ENCODE measurements around the gene RXRA. TPM values are rescaled to one million over a fixed set of nuclear protein-coding genes. Genes with fewer than 3 reads are reported as not detected.
A peak's percentile ranks its signal among the peaks of the same experiment; 100 is the strongest.

RXRA gene
- total RNA-seq, 1 donor from 2014 or later: 33.4 TPM

DNA sequence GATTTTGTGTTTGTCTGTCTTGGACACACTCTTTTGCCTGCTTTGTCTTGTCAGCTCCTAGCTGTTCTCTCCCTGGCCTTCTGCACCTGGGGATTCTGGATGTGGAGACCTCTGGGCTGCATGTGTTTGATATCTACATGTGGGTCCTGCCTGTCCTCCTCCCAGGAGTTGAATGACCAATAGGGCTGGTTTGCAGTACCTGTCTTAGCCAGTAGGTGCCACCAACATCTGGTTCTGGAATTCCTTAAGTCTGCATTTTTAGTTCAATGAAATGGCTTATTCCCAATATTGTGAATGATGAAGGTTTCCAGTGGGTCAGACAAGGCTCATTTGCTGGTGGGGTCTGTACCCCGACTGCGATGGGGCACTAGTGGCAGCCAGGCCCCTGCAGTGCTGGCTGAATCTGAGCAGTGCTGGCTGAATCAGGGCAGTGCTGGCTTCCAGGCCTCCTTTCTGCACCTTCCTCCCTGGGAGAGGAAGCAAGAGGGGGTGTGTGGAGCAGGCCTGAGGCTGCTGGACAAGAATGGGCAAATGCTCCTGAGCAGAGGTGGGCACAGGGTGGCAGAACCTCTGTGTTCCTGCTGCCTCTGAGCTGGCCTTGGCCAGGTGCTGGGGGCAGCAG lies 73.3 kb downstream of the RXRA start:
- H4K20me1 ChIP-seq (ENCODE audit: insufficient read depth, low read length): peaks cover 93% of the 10 kb centered on the region
- H3K27ac Mint-ChIP-seq (ENCODE audit: unreplicated experiment): no peak overlapping the region

DNA sequence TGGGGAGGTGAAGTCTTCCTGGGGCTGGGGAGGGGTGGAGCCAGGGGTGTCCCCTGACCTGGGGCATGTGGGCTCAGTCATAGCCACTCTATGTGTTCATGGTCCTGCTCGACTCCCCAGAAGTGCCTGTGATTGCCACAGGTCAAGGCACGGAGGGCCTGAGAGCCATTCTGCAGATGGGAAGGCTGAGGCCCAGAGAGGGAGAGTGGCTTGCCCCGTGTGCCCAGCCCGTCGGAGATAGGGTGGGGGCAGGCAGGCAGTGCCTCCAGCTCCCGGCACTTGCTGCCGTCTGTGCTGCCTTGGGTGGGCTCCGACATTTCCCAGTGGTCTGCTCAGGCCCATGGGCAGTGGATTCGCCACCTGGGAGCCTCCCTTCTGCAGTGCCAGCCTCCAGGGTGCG lies 74.0 kb downstream of the RXRA start:
- FAIRE-seq: no peak
- H3K4me3 Mint-ChIP-seq (ENCODE audit: unreplicated experiment): no peak overlapping the region
- Histone ChIP-seq H4K20me1 (ENCODE audit: insufficient read depth, low read length) (peaks cover 91% of the 10 kb centered on the region), H3K36me3 (ENCODE audit: insufficient read depth, low read length) (no peaks in the 10 kb centered on the region), H3K27ac (ENCODE audit: low read depth, low read length) (no peak overlapping the region), H3K4me1 (ENCODE audit: insufficient read depth, low read length) (peaks cover 31% of the 10 kb centered on the region), H2AFZ (ENCODE audit: low read depth, low read length) (no peak overlapping the region), H3K9ac (ENCODE audit: low read length) (no peak overlapping the region), H3K79me2 (ENCODE audit: insufficient read depth, low read length) (peaks cover 63% of the 10 kb centered on the region), H3K9me3 (ENCODE audit: insufficient read depth, low read depth, low read length) (peaks cover 5% of the 10 kb centered on the region), H3K4me2 (ENCODE audit: low read length) (no peak overlapping the region), H3K27me3 (ENCODE audit: insufficient read depth, low read length) (no peaks in the 10 kb centered on the region), H3K4me3 (ENCODE audit: insufficient read depth, low read depth, low read length) (no peak overlapping the region)
- H3K27me3 Mint-ChIP-seq (ENCODE audit: low read depth, unreplicated experiment): no peaks in the 10 kb centered on the region
- H3K4me1 Mint-ChIP-seq (ENCODE audit: low read depth, unreplicated experiment): peaks cover 3% of the 10 kb centered on the region
- no peak for TF ChIP-seq EZH2 (IDR thresholded peaks at IDR 0.05; ENCODE audit: insufficient read depth, low read length)
- TF ChIP-seq, protein P1, sequence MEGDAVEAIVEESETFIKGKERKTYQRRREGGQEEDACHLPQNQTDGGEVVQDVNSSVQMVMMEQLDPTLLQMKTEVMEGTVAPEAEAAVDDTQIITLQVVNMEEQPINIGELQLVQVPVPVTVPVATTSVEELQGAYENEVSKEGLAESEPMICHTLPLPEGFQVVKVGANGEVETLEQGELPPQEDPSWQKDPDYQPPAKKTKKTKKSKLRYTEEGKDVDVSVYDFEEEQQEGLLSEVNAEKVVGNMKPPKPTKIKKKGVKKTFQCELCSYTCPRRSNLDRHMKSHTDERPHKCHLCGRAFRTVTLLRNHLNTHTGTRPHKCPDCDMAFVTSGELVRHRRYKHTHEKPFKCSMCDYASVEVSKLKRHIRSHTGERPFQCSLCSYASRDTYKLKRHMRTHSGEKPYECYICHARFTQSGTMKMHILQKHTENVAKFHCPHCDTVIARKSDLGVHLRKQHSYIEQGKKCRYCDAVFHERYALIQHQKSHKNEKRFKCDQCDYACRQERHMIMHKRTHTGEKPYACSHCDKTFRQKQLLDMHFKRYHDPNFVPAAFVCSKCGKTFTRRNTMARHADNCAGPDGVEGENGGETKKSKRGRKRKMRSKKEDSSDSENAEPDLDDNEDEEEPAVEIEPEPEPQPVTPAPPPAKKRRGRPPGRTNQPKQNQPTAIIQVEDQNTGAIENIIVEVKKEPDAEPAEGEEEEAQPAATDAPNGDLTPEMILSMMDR (IDR thresholded peaks at IDR 0.05; ENCODE audit: insufficient read depth, low read depth, low read length): no peak
- peaks cover 2% of the 10 kb centered on the region for H3K36me3 Mint-ChIP-seq (ENCODE audit: low read depth, unreplicated experiment)
- H3K9me3 Mint-ChIP-seq (ENCODE audit: unreplicated experiment): no peaks in the 10 kb centered on the region
- DNase-seq (ENCODE audit: low read depth): no peak
- no peak overlapping the region for H3K27ac Mint-ChIP-seq (ENCODE audit: unreplicated experiment)

More for the DNA sequence above, 73.3 kb downstream of the RXRA start:
- H3K27me3 ChIP-seq (ENCODE audit: insufficient read depth, low read length): no peaks in the 10 kb centered on the region
- peaks cover 2% of the 10 kb centered on the region for H3K36me3 Mint-ChIP-seq (ENCODE audit: low read depth, unreplicated experiment)
- peaks cover 3% of the 10 kb centered on the region for H3K4me1 Mint-ChIP-seq (ENCODE audit: low read depth, unreplicated experiment)
- no peak overlapping the region for H3K9ac ChIP-seq (ENCODE audit: low read length)
- TF ChIP-seq EZH2 (IDR thresholded peaks at IDR 0.05; ENCODE audit: insufficient read depth, low read length): no peak
- TF ChIP-seq, protein P1 (IDR thresholded peaks at IDR 0.05; ENCODE audit: insufficient read depth, low read depth, low read length): peak; percentile 57
- H3K4me3 ChIP-seq (ENCODE audit: insufficient read depth, low read depth, low read length): no peak overlapping the region
- H3K4me3 Mint-ChIP-seq (ENCODE audit: unreplicated experiment): no peak overlapping the region
- H3K36me3 ChIP-seq (ENCODE audit: insufficient read depth, low read length): no peaks in the 10 kb centered on the region
- H3K27me3 Mint-ChIP-seq (ENCODE audit: low read depth, unreplicated experiment): no peaks in the 10 kb centered on the region
- H3K9me3 ChIP-seq (ENCODE audit: insufficient read depth, low read depth, low read length): peaks cover 5% of the 10 kb centered on the region
- no peak overlapping the region for H3K4me2 ChIP-seq (ENCODE audit: low read length)
- H3K79me2 ChIP-seq (ENCODE audit: insufficient read depth, low read length): peaks cover 63% of the 10 kb centered on the region
- no peaks in the 10 kb centered on the region for H3K9me3 Mint-ChIP-seq (ENCODE audit: unreplicated experiment)
- DNase-seq (ENCODE audit: low read depth): peak; percentile 16
- no peak overlapping the region for H3K27ac ChIP-seq (ENCODE audit: low read depth, low read length)
- no peak for FAIRE-seq
- H2AFZ ChIP-seq (ENCODE audit: low read depth, low read length): no peak overlapping the region
- peaks cover 29% of the 10 kb centered on the region for H3K4me1 ChIP-seq (ENCODE audit: insufficient read depth, low read length)

DNA sequence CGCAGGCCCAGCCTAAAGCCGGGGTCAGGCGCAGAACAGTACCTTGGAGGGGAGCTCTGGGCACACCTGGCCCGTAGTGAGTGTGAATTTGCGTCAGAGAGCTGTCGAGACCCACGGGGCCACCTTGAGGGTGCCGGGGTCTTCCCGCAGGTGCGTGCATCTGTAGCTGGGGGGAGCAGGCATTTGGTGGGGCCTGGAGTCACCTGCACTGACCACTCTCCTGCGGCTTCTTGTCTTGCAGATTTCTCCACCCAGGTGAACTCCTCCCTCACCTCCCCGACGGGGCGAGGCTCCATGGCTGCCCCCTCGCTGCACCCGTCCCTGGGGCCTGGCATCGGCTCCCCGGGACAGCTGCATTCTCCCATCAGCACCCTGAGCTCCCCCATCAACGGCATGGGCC lies 75.1 kb downstream of the RXRA start:
- H3K4me1 Mint-ChIP-seq (ENCODE audit: low read depth, unreplicated experiment): peaks cover 3% of the 10 kb centered on the region
- H3K27me3 ChIP-seq (ENCODE audit: insufficient read depth, low read length): no peaks in the 10 kb centered on the region
- peaks cover 85% of the 10 kb centered on the region for H4K20me1 ChIP-seq (ENCODE audit: insufficient read depth, low read length)
- H3K9ac ChIP-seq (ENCODE audit: low read length): no peak overlapping the region
- H3K36me3 ChIP-seq (ENCODE audit: insufficient read depth, low read length): no peaks in the 10 kb centered on the region
- no peak overlapping the region for H3K4me3 Mint-ChIP-seq (ENCODE audit: unreplicated experiment)
- no peak for TF ChIP-seq EZH2 (IDR thresholded peaks at IDR 0.05; ENCODE audit: insufficient read depth, low read length)
- TF ChIP-seq, protein P1 (IDR thresholded peaks at IDR 0.05; ENCODE audit: insufficient read depth, low read depth, low read length): no peak
- H3K27me3 Mint-ChIP-seq (ENCODE audit: low read depth, unreplicated experiment): no peaks in the 10 kb centered on the region
- peaks cover 2% of the 10 kb centered on the region for H3K36me3 Mint-ChIP-seq (ENCODE audit: low read depth, unreplicated experiment)
- no peaks in the 10 kb centered on the region for H3K9me3 Mint-ChIP-seq (ENCODE audit: unreplicated experiment)
- H3K4me3 ChIP-seq (ENCODE audit: insufficient read depth, low read depth, low read length): no peak overlapping the region
- no peak for DNase-seq (ENCODE audit: low read depth)
- H3K9me3 ChIP-seq (ENCODE audit: insufficient read depth, low read depth, low read length): peaks cover 5% of the 10 kb centered on the region
- H3K79me2 ChIP-seq (ENCODE audit: insufficient read depth, low read length): peaks cover 54% of the 10 kb centered on the region
- H2AFZ ChIP-seq (ENCODE audit: low read depth, low read length): no peak overlapping the region
- H3K4me1 ChIP-seq (ENCODE audit: insufficient read depth, low read length): peaks cover 26% of the 10 kb centered on the region
- no peak for FAIRE-seq
- H3K4me2 ChIP-seq (ENCODE audit: low read length): no peak overlapping the region
- H3K27ac ChIP-seq (ENCODE audit: low read depth, low read length): no peak overlapping the region
- no peak overlapping the region for H3K27ac Mint-ChIP-seq (ENCODE audit: unreplicated experiment)

All from astrocyte (in vitro differentiated cells and primary cell).